ENCODE results near the gene HLX.

GRCh38 chr1:220880726-220881506 lies 1.7 kb downstream of the HLX start:
- TF ChIP-seq CTCF (IDR thresholded peaks at IDR 0.05; ENCODE audit: low read depth, low read length) (no peak), POLR2A (IDR thresholded peaks at IDR 0.05; ENCODE audit: extremely low read depth, insufficient read length) (no peak), MYC (IDR thresholded peaks at IDR 0.05; ENCODE audit: low read depth, low read length) (no peak)

Data from NB4 (cell line).